HepG2 (cell line): Measurements from ENCODE around the gene ASF1B. TPM values are rescaled to one million over a fixed set of nuclear protein-coding genes. Genes with fewer than 3 reads are reported as not detected.

Experiments
- AGO2 ChIP-seq: fragments of 200-400 bp; formaldehyde crosslinking; optimal IDR thresholded peaks from 2 replicates; pipeline ENCODE3; 2017; ENCODE audit warnings: mild to moderate bottlenecking, low read depth, low read length, moderate library complexity
- ATF5 ChIP-seq: sonication (generic); formaldehyde crosslinking; IDR thresholded peaks from 2 replicates; pipeline ENCODE4 v1.4.0; 2020; ENCODE audit warnings: mild to moderate bottlenecking, low read depth, missing genetic modification reagents
- CEBPB ChIP-seq: IDR thresholded peaks from 2 replicates; pipeline ENCODE4 v1.6.1; 2011; ENCODE audit warnings: low read depth, low read length, improper control_type of control experiment, borderline replicate concordance
- ERF ChIP-seq: IDR thresholded peaks from 2 replicates; pipeline ENCODE4 v1.6.1; 2018; ENCODE audit warnings: missing biosample characterization, missing genetic modification reagents
- KLF16 ChIP-seq, 2 experiments: sonication (generic) in 1 of 2; formaldehyde crosslinking in 1 of 2; IDR thresholded peaks; 2 replicates each; pipeline versions ENCODE4 v1.6.1 to v1.8.0; 2016 to 2023; ENCODE audit warnings: missing genetic modification reagents in 2 of 2, missing compliant biosample characterization in 1 of 2
- MIXL1 ChIP-seq: IDR thresholded peaks from 2 replicates; pipeline ENCODE4 v1.6.1; 2016
- MYC ChIP-seq: sonication (generic); formaldehyde crosslinking; IDR thresholded peaks from 2 replicates; pipeline ENCODE4 v1.9.0; 2021; ENCODE audit warnings: missing genetic modification reagents, borderline replicate concordance
- NCOA5 ChIP-seq: sonication (generic); formaldehyde crosslinking; IDR thresholded peaks from 2 replicates; pipeline ENCODE4 v1.4.0; 2020; ENCODE audit warnings: missing genetic modification reagents
- PHF21A ChIP-seq: sonication (generic); formaldehyde crosslinking; IDR thresholded peaks from 2 replicates; pipeline ENCODE4 v1.5.0; 2020; ENCODE audit warnings: mild to moderate bottlenecking, missing genetic modification reagents
- POLR2AphosphoS5 ChIP-seq: IDR thresholded peaks from 2 replicates; pipeline ENCODE4 v1.6.1; 2012; ENCODE audit warnings: low read depth, low read length
- RFX5 ChIP-seq: IDR thresholded peaks from 2 replicates; pipeline ENCODE4 v1.6.1; 2011; ENCODE audit warnings: low read depth, low read length, improper control_type of control experiment
- RFXANK ChIP-seq: IDR thresholded peaks from 2 replicates; pipeline ENCODE4 v1.6.1; 2016
- SIX1 ChIP-seq: sonication (generic); formaldehyde crosslinking; IDR thresholded peaks from 2 replicates; pipeline ENCODE4 v1.4.0; 2020; ENCODE audit warnings: missing genetic modification reagents, borderline replicate concordance
- SUZ12 ChIP-seq: fragments of 150-350 bp; IDR thresholded peaks from 2 replicates; pipeline ENCODE4 v1.6.1; 2014; ENCODE audit warnings: low read depth, low read length
- TCF7L2 ChIP-seq: IDR thresholded peaks from 2 replicates; pipeline ENCODE4 v1.6.1; 2011; ENCODE audit warnings: mild to moderate bottlenecking, low read depth, low read length, moderate library complexity
- ZNF230 ChIP-seq: sonication (generic); formaldehyde crosslinking; IDR thresholded peaks from 2 replicates; pipeline ENCODE4 v1.4.0; 2020; ENCODE audit warnings: mild to moderate bottlenecking, missing genetic modification reagents
- ZNF232 ChIP-seq: sonication (generic); formaldehyde crosslinking; IDR thresholded peaks from 2 replicates; pipeline ENCODE4 v1.4.0; 2020; ENCODE audit warnings: missing genetic modification reagents, borderline replicate concordance
- ZNF276 ChIP-seq: sonication (generic); formaldehyde crosslinking; IDR thresholded peaks from 2 replicates; pipeline ENCODE4 v1.4.0; 2020; ENCODE audit warnings: mild to moderate bottlenecking, low read depth, missing genetic modification reagents
- ZNF614 ChIP-seq: IDR thresholded peaks from 2 replicates; pipeline ENCODE4 v1.6.1; 2018; ENCODE audit warnings: missing biosample characterization, missing genetic modification reagents, inconsistent platforms, borderline replicate concordance
- ZNF891 ChIP-seq: sonication (generic); formaldehyde crosslinking; IDR thresholded peaks from 2 replicates; pipeline ENCODE4 v1.5.0; 2020; ENCODE audit warnings: mild to moderate bottlenecking, missing genetic modification reagents
- polyA plus RNA-seq, 8 experiments: library from polyadenylated mRNA; depleted of rRNA in 3 of 8; stranded (reverse) in 7 of 8; unstranded in 1 of 8; fragments of >200 nt; fragmentation: Illumina TruSeq in 4 of 8; extraction: Trizol in 4 of 8; gene quantifications; 2 replicates each; pipeline versions ENCODE4 v1.2.1 to v1.2.3, GENCODE V29; 2011 to 2016; ENCODE audit warnings: low read depth in 4 of 8, missing spikeins in 1 of 8, mixed read lengths in 1 of 8; ENCODE audit not compliant: insufficient read depth in 1 of 8
- total RNA-seq, 5 experiments: library from RNA; depleted of rRNA; stranded (reverse); fragments of >200 nt; fragmentation: Illumina TruSeq; extraction: Trizol; gene quantifications; 2 replicates each; pipeline ENCODE4 v1.2.3, GENCODE V29; 2016; ENCODE audit warnings: low read depth in 1 of 5
- TF ChIP-seq, protein P1 (sequence below): sonication (generic); formaldehyde crosslinking; IDR thresholded peaks from 2 replicates; pipeline ENCODE4 v1.4.0; 2020; ENCODE audit warnings: missing genetic modification reagents
- TF ChIP-seq, protein P2 (sequence below): IDR thresholded peaks from 2 replicates; pipeline ENCODE4 v1.6.1; 2018; ENCODE audit warnings: missing genetic modification reagents
- TF ChIP-seq, protein P3 (sequence below): sonication (generic); formaldehyde crosslinking; IDR thresholded peaks from 2 replicates; pipeline ENCODE4 v1.4.0; 2020; ENCODE audit warnings: missing genetic modification reagents, mild to moderate bottlenecking, borderline replicate concordance

The ASF1B gene
- total and polyA plus RNA-seq, 2 of the 13 experiments (the other 11 are each of a cell fraction or from before 2014, with no cell fraction given): 18.2 to 24.8 TPM

DNA sequence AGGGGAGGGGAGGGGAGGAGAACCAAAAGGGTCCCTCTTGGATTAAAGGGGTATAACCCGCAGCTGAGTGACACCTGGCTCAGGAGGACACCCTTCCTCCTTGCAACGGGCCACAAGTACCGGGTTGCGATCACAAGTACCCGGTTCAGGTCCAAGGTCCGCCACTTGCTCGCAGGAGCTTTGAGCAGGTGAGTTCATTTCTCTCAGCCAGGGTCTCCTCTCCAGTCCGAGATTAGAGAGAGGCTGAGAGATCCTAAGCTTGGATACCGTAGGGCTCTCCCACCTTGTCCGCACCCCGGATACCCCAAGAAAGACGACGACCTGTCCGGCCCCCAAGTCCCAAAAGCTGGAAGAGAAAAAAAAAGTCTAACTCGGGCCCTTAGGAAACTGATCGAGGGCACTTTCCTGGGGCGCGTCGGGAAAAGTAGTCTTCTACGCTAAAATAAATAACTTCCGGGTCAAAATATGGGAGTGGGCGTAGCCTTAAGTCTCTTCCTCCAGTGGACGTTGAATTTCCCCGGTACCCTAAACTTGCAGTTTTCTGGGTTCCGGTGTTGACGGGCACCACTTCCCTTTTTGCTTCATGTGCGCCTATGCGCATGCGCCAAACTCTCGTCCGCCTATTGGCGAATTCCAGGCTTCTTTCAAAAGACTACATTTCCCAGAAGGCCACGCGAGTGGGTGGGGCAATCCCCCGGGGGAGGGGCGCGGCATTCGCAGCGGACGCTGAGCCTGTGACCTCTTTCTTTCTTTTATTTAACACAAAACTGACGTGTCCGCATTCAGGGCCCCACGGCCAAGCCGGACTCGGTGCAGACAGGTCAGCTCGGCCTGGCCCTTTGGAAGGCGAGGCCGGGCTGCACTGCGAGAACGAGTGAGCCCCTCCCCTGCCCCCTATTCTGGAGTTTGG, 55.2 kb downstream of the ASF1B start (continued):
- TF ChIP-seq ZNF232 (CRISPR knock-in tag) (no peak), KLF16 (CRISPR knock-in tag; IDR thresholded peaks at IDR 0.05) (peak in 1 of 2 experiments; percentile 75; a peak in 1 of 4 replicates), PHF21A (CRISPR knock-in tag) (peak; percentile 68), MYC (peak; percentile 17; the same call in 1 of the 2 replicates), RFXANK (CRISPR knock-in tag) (peak; percentile 48; the same call in 1 of the 2 replicates), ERF (CRISPR knock-in tag) (peak; percentile 59), ZNF891 (peak; percentile 49; the same call in 1 of the 2 replicates), CEBPB (peak; percentile 75; the same call in 1 of the 2 replicates), NCOA5 (no peak), ZNF276 (peak; percentile 34; the same call in 1 of the 2 replicates), POLR2AphosphoS5 (peak; percentile 79), ZNF614 (peak; percentile 67), SIX1 (CRISPR knock-in tag) (0 out of 2 replicates have a peak, but pooled peaks have one; percentile 29), MIXL1 (CRISPR knock-in tag) (peak; percentile 65), ZNF230 (peak; percentile 13; the same call in 1 of the 2 replicates), ATF5 (no peak), AGO2 (no peak), TCF7L2 (no peak), RFX5 (no peak), SUZ12 (peak; percentile 64)
- TF ChIP-seq, protein P1, sequence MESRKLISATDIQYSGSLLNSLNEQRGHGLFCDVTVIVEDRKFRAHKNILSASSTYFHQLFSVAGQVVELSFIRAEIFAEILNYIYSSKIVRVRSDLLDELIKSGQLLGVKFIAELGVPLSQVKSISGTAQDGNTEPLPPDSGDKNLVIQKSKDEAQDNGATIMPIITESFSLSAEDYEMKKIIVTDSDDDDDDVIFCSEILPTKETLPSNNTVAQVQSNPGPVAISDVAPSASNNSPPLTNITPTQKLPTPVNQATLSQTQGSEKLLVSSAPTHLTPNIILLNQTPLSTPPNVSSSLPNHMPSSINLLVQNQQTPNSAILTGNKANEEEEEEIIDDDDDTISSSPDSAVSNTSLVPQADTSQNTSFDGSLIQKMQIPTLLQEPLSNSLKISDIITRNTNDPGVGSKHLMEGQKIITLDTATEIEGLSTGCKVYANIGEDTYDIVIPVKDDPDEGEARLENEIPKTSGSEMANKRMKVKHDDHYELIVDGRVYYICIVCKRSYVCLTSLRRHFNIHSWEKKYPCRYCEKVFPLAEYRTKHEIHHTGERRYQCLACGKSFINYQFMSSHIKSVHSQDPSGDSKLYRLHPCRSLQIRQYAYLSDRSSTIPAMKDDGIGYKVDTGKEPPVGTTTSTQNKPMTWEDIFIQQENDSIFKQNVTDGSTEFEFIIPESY (CRISPR knock-in tag): 0 out of 2 replicates have a peak, but pooled peaks have one; percentile 14
- TF ChIP-seq, protein P2, sequence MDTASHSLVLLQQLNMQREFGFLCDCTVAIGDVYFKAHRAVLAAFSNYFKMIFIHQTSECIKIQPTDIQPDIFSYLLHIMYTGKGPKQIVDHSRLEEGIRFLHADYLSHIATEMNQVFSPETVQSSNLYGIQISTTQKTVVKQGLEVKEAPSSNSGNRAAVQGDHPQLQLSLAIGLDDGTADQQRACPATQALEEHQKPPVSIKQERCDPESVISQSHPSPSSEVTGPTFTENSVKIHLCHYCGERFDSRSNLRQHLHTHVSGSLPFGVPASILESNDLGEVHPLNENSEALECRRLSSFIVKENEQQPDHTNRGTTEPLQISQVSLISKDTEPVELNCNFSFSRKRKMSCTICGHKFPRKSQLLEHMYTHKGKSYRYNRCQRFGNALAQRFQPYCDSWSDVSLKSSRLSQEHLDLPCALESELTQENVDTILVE (CRISPR knock-in tag): peak; percentile 96
- TF ChIP-seq, protein P3, sequence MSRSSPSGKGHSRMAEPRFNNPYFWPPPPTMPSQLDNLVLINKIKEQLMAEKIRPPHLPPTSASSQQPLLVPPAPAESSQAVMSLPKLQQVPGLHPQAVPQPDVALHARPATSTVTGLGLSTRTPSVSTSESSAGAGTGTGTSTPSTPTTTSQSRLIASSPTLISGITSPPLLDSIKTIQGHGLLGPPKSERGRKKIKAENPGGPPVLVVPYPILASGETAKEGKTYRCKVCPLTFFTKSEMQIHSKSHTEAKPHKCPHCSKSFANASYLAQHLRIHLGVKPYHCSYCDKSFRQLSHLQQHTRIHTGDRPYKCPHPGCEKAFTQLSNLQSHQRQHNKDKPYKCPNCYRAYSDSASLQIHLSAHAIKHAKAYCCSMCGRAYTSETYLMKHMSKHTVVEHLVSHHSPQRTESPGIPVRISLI (CRISPR knock-in tag): peak; percentile 85; the same call in 1 of the 2 replicates
